ENCODE measurements around the gene HAUS3. TPM values are rescaled to one million over a fixed set of nuclear protein-coding genes. Genes with fewer than 3 reads are reported as not detected.

HAUS3 gene
- total and polyA plus RNA-seq, 2 of the 13 experiments (the other 11 are each of a cell fraction or from before 2014, with no cell fraction given) = 3.9 to 12.6 TPM

DNA sequence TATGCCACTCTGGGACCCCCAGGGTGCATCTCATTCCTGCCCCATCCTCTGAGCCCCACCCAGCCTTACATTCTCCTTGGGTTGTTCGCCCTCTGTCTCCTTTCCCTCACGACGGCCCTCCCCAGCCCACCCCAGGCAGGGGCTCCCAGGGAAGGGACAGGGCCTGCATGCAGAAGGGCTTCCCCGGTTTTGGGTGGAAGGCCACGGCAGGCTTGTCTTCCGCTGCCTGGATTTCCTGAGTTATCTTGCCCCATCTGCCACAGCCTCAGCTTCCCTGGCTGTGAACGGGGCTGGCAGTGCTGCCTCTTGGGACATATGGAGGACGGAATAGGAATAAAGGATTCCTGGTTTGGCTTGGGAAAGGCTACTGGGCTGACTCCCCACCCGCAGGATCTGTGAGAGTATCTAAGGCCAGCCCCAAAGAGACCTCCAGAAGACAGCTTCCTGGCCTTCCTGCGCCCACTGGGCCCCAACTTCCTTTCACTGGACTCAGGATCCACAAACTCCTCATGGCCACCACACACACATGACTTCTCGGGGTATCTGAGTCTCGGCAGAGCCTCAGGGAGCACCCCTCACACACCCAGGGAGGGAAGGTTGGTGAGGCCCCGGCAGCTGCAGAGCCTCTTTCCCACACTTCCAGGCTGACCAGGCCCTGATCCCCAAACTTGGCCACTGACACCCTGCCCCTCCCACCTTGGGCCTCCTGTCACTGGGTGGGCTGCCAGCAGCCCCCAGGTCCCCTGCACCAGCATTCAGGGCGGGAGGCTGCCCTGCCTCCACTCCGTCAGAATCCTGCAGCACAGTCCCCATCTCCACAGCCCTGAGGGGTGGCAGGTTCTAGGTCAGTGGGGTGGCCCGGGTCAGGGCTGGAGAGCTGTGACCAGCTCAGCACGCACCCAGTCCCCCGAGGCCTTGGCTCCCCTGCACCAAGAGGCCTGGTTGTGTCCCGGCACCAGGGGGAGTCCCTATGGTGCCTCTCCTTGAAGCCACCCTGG, 23.5 kb upstream of the HAUS3 start:
- in situ Hi-C loops (cut with HindIII; ENCODE audit: extremely low pct_ligation_motif_present, low pct_unique_long_range_greater_than_20kb) (no loop called here), intact Hi-C loops (cut with micrococcal nuclease; ENCODE audit: unreplicated experiment) (no loop called here)
- ChIA-PET CTCF (ENCODE audit: low intra/inter-chr PET ratio, low total read pairs) (no interaction called here), POLR2A (no interaction called here)
- DNase-seq (ENCODE audit: low spot score) (no peak), ATAC-seq (no peak), FAIRE-seq (no peak)
- no peak overlapping the region for H3K4me3 ChIP-seq (replicated peaks in 1 of 3; ENCODE audit: insufficient read depth in 1 of 3, low read depth in 2 of 3, low read length in 3 of 3)
- peaks cover 18% of the 10 kb centered on the region for H3K4me1 ChIP-seq (ENCODE audit: insufficient read depth, low read length)
- WGBS (ENCODE audit: low lambda C conversion rate) = 29% methylated on average over 7 of the region's 19 CpGs
- peaks cover 6% of the 10 kb centered on the region for H3K79me2 ChIP-seq (ENCODE audit: insufficient read depth, low read length)
- peaks cover 17 to 58% of the 10 kb centered on the region in 2 experiments; a peak in 4 of 5 replicates for H3K27me3 ChIP-seq (ENCODE audit: control insufficient read depth in 1 of 2, insufficient read depth in 2 of 2, low read length in 2 of 2)
- no peak overlapping the region for H2AFZ ChIP-seq (ENCODE audit: low read length)
- H3K27ac ChIP-seq (ENCODE audit: extremely low read length, insufficient read depth, low read length) = no peak overlapping the region
- TF ChIP-seq, protein P1, sequence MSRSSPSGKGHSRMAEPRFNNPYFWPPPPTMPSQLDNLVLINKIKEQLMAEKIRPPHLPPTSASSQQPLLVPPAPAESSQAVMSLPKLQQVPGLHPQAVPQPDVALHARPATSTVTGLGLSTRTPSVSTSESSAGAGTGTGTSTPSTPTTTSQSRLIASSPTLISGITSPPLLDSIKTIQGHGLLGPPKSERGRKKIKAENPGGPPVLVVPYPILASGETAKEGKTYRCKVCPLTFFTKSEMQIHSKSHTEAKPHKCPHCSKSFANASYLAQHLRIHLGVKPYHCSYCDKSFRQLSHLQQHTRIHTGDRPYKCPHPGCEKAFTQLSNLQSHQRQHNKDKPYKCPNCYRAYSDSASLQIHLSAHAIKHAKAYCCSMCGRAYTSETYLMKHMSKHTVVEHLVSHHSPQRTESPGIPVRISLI (CRISPR knock-in tag; IDR thresholded peaks at IDR 0.05; ENCODE audit: borderline replicate concordance) = no peak
- TF ChIP-seq, protein P2, sequence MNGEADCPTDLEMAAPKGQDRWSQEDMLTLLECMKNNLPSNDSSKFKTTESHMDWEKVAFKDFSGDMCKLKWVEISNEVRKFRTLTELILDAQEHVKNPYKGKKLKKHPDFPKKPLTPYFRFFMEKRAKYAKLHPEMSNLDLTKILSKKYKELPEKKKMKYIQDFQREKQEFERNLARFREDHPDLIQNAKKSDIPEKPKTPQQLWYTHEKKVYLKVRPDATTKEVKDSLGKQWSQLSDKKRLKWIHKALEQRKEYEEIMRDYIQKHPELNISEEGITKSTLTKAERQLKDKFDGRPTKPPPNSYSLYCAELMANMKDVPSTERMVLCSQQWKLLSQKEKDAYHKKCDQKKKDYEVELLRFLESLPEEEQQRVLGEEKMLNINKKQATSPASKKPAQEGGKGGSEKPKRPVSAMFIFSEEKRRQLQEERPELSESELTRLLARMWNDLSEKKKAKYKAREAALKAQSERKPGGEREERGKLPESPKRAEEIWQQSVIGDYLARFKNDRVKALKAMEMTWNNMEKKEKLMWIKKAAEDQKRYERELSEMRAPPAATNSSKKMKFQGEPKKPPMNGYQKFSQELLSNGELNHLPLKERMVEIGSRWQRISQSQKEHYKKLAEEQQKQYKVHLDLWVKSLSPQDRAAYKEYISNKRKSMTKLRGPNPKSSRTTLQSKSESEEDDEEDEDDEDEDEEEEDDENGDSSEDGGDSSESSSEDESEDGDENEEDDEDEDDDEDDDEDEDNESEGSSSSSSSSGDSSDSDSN (CRISPR knock-in tag; IDR thresholded peaks at IDR 0.05) = 0 out of 2 replicates have a peak, but pooled peaks have one; percentile 23
- no peaks in the 10 kb centered on the region for H4K20me1 ChIP-seq (ENCODE audit: insufficient read depth, low read length)
- no TSS peak for BruUV-seq (replicated peaks)
- H3K9me3 ChIP-seq (ENCODE audit: low read length) = no peaks in the 10 kb centered on the region
- no peak overlapping the region for H3K9ac ChIP-seq (ENCODE audit: insufficient read depth, low read depth, low read length)
- no peak overlapping the region for H3K4me2 ChIP-seq (ENCODE audit: low read depth, low read length)
- H3K36me3 ChIP-seq (replicated peaks in 1 of 2; ENCODE audit: control insufficient read depth in 1 of 2, insufficient read depth in 2 of 2, low read length in 2 of 2) = no peaks in the 10 kb centered on the region

Measured in HepG2 (cell line).